ENCODE measurements around the gene LRRC28. TPM values are rescaled to one million over a fixed set of nuclear protein-coding genes. Genes with fewer than 3 reads are reported as not detected.

Gene LRRC28
- total RNA-seq, 3 donors from 2014 or later (not counting 1 experiment from before 2014, with no cell fraction given) = 18.2 to 20.9 (median 18.7) TPM

DNA sequence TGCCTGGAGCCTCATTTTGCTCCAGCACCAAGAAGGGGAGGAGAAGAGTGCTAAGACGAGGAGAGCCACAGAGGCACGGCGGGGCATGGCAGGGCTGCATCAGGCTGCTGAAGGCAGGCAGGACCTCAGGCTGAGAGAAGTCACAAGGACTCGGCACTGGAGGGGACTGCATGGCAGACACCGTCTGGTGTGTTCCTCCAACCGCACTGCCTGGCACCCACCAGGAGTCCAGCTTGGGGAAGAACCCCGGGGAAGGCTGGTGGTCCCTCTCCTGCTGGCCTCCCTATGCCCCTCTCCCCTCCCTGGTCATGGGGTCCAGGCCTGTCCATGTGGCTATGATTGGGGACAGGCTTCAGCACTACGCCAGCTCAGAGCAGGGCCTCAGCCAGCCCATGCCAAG, 161.3 kb downstream of the LRRC28 start:
- TF ChIP-seq, protein P1, sequence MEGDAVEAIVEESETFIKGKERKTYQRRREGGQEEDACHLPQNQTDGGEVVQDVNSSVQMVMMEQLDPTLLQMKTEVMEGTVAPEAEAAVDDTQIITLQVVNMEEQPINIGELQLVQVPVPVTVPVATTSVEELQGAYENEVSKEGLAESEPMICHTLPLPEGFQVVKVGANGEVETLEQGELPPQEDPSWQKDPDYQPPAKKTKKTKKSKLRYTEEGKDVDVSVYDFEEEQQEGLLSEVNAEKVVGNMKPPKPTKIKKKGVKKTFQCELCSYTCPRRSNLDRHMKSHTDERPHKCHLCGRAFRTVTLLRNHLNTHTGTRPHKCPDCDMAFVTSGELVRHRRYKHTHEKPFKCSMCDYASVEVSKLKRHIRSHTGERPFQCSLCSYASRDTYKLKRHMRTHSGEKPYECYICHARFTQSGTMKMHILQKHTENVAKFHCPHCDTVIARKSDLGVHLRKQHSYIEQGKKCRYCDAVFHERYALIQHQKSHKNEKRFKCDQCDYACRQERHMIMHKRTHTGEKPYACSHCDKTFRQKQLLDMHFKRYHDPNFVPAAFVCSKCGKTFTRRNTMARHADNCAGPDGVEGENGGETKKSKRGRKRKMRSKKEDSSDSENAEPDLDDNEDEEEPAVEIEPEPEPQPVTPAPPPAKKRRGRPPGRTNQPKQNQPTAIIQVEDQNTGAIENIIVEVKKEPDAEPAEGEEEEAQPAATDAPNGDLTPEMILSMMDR (IDR thresholded peaks at IDR 0.05) = no peak
- 93% methylated on average over 8 of the region's 8 CpGs for WGBS (ENCODE audit: insufficient coverage)
- Histone ChIP-seq H3K27me3 (ENCODE audit: control insufficient read depth, insufficient read depth, low read length) (no peaks in the 10 kb centered on the region), H3K4me1 (ENCODE audit: control insufficient read depth, insufficient read depth, low read length) (no peaks in the 10 kb centered on the region), H3K36me3 (ENCODE audit: control insufficient read depth, insufficient read depth, low read length) (no peaks in the 10 kb centered on the region), H3K9me3 (ENCODE audit: control insufficient read depth, insufficient read depth, low read length) (no peaks in the 10 kb centered on the region), H3K27ac (ENCODE audit: low read length) (no peak overlapping the region), H3K4me3 (ENCODE audit: low read length) (no peak overlapping the region)
- Mint-ChIP-seq H3K4me3 (no peak overlapping the region), H3K36me3 (no peaks in the 10 kb centered on the region), H3K4me1 (no peaks in the 10 kb centered on the region), H3K9me3 (no peaks in the 10 kb centered on the region), H3K27me3 (ENCODE audit: low read depth in 2 of 2) (no peaks in the 10 kb centered on the region), H3K27ac (no peak overlapping the region)
- ATAC-seq (no peak), DNase-seq (no peak)
- intact Hi-C loops (cut with micrococcal nuclease) = no loop called here

DNA sequence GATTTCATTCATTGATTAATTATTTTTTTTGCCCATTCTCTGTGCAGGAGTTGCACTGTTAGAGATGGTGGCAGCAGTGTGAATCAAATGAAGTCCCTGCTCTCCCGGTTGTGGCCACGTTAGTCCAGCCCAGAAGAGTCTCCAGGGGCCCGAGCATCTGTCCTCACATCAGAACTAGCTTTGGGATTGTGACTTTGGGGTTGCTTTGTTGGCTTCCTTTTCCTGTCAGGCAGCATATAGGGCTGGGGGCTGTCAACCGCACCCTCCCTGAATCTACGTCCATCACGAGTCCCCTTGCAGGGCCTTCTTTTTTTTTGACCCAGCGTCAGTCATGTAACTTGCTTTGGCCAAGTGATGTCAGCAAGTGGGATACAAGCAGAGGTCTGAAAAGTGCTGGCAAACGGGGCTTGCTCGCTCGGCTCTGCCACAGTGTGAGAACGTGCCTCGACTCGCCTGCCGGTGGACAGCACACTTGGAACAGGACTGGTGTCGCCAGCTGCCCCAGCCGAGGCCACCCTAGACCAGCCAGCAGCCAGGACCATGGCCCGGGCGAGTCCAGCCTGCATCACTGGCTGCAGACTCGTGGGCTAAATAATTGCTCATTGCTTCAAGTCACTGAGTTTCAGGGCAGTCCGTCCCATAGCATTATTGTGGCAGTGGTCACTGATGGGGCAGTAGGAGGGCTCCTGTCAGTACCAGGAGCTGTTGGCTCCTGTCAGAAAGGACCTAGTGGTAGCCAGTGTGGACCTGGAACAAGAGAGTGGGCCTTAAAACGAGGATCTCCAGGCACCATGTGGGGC, 162.9 kb downstream of the LRRC28 start:
- H3K9me3 Mint-ChIP-seq = peaks cover 0 to 2% of the 10 kb centered on the region in 2 donors
- no peak overlapping the region for H3K4me3 ChIP-seq (ENCODE audit: low read length)
- H3K27me3 ChIP-seq (ENCODE audit: control insufficient read depth, insufficient read depth, low read length) = no peaks in the 10 kb centered on the region
- no peaks in the 10 kb centered on the region for H3K36me3 ChIP-seq (ENCODE audit: control insufficient read depth, insufficient read depth, low read length)
- H3K4me1 ChIP-seq (ENCODE audit: control insufficient read depth, insufficient read depth, low read length) = no peaks in the 10 kb centered on the region
- DNase-seq (no peak), ATAC-seq (no peak)
- TF ChIP-seq, protein P1 (IDR thresholded peaks at IDR 0.05) = no peak
- no peak overlapping the region for H3K4me3 Mint-ChIP-seq
- no peaks in the 10 kb centered on the region for H3K27me3 Mint-ChIP-seq (ENCODE audit: low read depth in 2 of 2)
- no peaks in the 10 kb centered on the region for H3K9me3 ChIP-seq (ENCODE audit: control insufficient read depth, insufficient read depth, low read length)
- no peak overlapping the region for H3K27ac ChIP-seq (ENCODE audit: low read length)
- no peaks in the 10 kb centered on the region for H3K36me3 Mint-ChIP-seq
- intact Hi-C loops (cut with micrococcal nuclease) = no loop called here
- 84% methylated on average over 21 of the region's 21 CpGs for WGBS (ENCODE audit: insufficient coverage)
- H3K27ac Mint-ChIP-seq = no peak overlapping the region
- H3K4me1 Mint-ChIP-seq = no peaks in the 10 kb centered on the region

DNA sequence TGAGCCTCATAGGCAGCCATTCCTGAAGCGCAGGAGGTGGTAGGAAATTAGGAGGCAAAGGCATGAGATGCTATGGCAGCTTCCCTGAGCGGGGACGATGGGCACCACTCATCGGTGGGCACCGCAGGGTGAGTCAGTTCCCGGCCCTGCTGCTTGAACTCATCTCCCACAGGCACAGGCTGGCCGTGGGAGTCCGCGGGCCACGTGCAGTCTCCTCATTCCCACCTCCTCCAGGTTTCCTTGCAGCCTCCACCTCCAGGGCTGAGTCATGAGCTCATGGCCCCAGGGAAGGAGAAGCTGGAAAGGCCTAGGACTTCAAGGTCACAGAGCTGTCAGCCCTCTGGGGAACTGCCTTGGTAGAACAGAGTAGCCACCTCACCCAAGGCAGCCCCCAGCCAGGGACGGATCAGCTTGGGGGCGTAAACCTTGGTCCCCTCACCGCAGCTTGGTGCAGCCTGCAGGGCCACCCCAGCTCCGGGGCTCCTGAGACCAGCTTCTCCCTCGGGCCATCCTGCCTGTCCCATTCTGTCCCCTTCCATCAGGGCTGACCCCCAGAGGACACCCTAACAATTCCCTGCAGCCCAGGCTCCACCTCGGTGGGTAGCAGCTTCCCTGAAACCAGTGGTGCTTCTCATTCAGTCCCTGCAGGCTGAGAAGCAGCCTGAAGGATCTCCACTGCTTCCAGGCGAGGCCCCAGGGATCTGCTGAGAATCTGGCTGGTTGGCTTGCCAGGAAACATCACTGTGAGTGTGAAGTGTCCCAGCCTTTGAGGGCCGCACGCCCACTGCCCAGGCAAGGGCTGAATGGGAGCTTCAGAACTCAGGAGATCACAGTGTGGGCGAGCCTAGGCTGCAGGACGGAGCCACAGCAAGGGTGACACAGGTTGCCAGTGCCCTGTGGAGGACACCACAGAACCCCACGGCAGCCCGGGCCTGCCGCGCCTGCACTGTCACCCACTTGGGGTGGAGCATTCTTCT, 163.8 kb downstream of the LRRC28 start:
- no peaks in the 10 kb centered on the region for H3K9me3 ChIP-seq (ENCODE audit: control insufficient read depth, insufficient read depth, low read length)
- WGBS (ENCODE audit: insufficient coverage) = 90% methylated on average over 25 of the region's 25 CpGs

More for the DNA sequence above, 163.8 kb downstream of the LRRC28 start:
- no peaks in the 10 kb centered on the region for H3K36me3 ChIP-seq (ENCODE audit: control insufficient read depth, insufficient read depth, low read length)
- Mint-ChIP-seq H3K27ac (no peak overlapping the region), H3K27me3 (ENCODE audit: low read depth in 2 of 2) (no peaks in the 10 kb centered on the region), H3K4me1 (no peaks in the 10 kb centered on the region), H3K9me3 (peaks cover 0 to 2% of the 10 kb centered on the region in 2 donors), H3K4me3 (no peak overlapping the region), H3K36me3 (no peaks in the 10 kb centered on the region)
- H3K4me1 ChIP-seq (ENCODE audit: control insufficient read depth, insufficient read depth, low read length) = no peaks in the 10 kb centered on the region
- TF ChIP-seq, protein P1 (IDR thresholded peaks at IDR 0.05) = no peak
- ATAC-seq (no peak), DNase-seq (no peak)
- H3K27me3 ChIP-seq (ENCODE audit: control insufficient read depth, insufficient read depth, low read length) = no peaks in the 10 kb centered on the region
- intact Hi-C loops (cut with micrococcal nuclease) = no loop called here
- no peak overlapping the region for H3K4me3 ChIP-seq (ENCODE audit: low read length)
- no peak overlapping the region for H3K27ac ChIP-seq (ENCODE audit: low read length)
